ENCODE results near the gene ZGLP1.
"Not testable (repeated sequence)": the region's sequence is repeated elsewhere in the genome, so short reads cannot be mapped to it uniquely, and the experiment has no call there.

The ZGLP1 gene

DNA sequence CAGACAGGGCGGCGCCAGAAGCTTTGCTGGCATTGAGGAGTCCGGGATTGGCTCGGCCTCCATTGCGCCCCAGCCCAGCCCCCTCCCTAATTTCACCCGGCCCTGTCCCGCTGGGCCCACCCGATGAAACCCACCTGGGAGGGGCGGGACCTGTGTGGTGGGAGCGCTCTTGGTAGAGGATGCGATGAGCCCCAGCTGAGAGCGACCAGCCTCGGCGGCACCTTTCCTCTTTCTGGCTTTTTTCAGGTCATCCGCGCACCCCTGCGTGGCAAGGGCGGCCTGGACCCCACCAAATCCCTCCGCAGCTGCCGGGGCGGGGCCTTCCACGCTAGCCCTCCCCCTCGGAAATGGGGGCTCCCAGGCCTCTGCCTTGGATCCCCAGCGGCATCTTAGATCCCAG is at the start of gene ZGLP1:
Gene ZGLP1, minus strand, starts transcription at position 393 of the 400 bp plus-strand sequence.
- in situ Hi-C loops (cut with MboI; ENCODE audit: low sequenced_read_pairs): no loop called here

DNA sequence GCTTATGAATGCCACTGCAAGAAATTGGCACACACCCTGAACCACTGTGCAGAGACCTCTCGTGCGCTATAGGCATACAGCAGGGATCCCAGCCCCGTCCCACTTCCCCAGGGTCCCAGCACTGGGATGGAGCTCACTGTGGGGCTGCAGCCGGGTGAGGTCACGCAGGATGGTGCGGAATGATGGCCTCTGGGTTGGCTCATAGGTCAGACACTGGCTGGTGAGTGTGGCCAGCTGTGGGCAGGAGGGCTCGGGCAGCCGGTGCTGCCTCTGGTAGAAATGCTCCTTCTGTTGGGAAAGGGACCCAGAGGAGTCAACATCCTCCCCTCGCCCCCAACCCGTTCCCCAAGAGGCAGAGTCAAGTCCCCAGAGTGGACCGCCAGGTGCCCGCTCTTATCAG is 46.8 kb upstream of the ZGLP1 start:
- in situ Hi-C loops (cut with MboI; ENCODE audit: low sequenced_read_pairs): no loop called here

DNA sequence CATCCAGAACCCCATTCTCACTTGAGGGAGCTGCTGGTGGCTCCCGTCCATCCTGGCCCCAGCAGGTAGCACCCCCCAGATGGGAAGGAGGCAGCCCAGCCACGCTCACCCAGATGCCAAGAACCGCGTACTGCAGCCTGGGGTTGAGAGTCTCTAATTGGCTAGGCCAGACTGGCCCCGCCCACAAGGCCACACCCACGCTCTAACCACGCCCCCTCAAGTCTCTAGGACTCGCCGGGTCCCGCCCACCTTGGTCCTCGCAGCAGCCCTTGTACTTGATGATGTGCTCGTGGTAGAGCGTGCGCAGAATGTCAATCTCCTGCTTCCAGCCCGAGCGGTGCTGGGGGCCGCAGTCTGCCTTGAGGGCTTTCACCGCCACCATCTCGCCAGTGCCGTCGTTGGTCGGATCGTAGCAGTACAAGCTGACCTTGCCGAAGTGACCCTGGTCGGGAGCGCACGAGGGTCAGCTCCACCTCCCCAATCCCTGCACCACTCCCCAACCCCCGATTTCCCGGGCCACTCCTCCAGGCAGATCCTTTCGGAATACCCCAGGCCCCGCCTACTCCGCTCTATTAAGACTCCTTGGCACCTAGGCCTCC is 44.3 kb upstream of the ZGLP1 start:
- in situ Hi-C loops (cut with MboI; ENCODE audit: low sequenced_read_pairs): no loop called here

DNA sequence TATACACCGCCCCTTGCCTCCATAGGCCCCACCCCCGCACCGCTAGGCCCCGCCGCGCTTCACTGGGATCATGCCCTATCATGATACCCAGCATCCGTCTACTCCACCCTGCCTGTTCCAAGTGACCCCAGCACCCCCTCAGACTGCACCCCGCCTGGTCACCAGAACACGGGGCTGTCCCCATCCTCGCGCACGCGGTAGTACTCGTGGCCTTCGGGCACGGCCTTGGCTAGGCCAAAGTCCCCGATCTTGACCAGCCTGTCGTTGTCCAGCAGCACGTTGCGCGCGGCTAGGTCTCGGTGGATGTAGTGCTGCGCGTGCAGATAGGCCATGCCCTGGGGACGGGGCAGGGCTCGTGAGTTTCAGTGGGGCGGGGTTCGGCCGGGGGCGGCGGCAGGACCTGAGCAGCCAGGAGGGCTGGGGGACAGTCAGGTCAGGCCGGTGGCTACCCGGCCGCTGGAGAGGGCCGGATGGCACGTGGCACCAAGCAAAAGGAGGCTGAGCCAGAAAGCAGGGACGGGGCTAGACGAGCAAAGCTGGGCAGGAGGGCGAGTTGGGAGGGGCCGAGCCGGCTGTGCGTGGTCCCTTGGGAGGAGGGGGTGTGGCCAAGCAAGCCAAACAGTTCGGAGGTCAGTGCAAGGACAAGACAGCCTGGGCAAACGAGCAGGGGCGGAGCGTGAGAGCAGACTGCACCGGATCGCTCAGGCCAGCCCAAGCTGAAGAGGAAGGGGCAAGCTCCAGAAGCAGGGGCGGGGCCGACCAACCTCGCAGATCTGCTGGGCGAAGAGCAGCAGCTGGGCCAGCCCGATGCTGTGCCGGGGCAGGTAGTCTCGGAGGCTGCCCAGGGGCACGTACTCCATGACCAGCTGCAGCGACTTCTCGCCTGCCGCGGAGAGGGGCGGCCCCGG is 43.4 kb upstream of the ZGLP1 start:
- in situ Hi-C loops (cut with MboI; ENCODE audit: low sequenced_read_pairs): no loop called here

DNA sequence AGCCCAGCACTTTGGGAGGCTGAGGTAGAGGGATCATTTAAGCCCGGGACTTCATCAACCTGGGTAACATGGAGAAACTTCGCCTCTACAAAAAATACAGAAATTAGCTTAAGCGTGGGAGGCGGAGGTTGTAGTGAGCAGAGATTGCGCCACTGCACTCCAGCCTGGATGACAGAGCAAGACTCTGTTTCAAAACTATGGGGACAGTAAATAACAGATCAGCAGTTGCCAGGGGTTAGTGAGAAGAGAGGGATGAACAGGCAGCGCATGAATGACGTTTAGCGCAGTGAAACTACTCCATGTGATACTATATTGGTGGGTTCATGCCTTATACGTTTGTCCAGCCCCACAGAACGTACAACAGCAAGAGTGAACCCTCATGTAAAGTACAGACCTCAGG is 36.9 kb upstream of the ZGLP1 start:
- in situ Hi-C loops (cut with MboI; ENCODE audit: low sequenced_read_pairs): no loop called here

DNA sequence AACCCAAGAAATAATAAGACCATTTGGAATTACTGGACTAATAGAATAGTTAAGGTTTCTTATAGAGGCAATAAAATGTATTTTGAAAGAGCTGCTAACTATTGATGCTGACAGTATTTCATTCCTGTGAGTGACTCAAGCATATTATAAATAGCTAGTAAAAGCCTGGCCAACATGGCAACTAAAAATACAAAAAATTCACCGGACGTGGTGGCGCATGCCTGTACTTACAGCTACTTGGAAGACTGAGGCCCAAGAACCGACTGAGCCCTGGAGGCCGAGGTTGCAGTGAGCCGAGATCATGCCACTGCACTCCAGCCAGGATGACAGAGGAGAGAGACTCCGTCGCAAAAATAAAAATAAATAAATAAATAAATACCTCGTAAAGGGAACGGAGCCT is 35.2 kb upstream of the ZGLP1 start:
- in situ Hi-C loops (cut with MboI; ENCODE audit: low sequenced_read_pairs): no loop called here

DNA sequence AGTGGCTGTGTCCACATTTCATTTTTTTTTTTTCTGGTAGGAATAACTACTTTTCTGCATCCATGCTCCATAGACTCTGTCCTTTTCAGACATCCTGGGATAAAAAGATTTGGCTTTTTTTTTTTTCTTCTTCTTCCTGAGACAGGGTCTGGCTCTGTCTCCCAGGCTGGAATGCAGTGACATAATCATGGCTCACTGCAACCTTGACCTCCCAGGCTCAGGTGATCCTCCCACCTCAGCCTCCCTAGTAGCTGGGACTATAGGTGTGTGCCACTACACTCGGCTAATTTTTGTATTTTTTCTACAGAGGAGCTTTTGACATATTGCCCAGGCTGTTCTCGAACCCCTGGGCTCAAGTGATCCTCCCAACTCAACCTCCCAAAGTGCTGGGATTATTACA is 33.9 kb upstream of the ZGLP1 start:
- in situ Hi-C loops (cut with MboI; ENCODE audit: low sequenced_read_pairs): no loop called here

DNA sequence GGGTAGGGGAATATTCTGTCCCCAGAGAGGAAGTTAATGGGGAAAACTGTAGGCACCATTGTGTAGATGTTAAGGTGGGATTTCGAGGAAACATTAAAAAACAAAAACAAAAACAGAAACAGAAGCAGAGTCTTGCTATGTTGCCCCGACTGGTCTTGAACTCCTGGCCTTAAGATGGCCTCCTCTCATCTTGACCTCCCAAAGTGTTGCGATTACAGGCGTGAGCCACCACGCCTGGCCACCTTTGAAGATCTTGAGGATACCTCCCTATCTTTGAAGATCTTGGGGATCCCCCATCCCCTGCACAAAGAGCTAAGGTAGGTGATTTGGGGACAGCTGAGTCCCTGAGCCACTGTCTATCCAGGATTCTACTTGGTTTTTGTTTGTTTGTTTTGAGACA is 30.4 kb upstream of the ZGLP1 start:
- in situ Hi-C loops (cut with MboI; ENCODE audit: low sequenced_read_pairs): no loop called here

DNA sequence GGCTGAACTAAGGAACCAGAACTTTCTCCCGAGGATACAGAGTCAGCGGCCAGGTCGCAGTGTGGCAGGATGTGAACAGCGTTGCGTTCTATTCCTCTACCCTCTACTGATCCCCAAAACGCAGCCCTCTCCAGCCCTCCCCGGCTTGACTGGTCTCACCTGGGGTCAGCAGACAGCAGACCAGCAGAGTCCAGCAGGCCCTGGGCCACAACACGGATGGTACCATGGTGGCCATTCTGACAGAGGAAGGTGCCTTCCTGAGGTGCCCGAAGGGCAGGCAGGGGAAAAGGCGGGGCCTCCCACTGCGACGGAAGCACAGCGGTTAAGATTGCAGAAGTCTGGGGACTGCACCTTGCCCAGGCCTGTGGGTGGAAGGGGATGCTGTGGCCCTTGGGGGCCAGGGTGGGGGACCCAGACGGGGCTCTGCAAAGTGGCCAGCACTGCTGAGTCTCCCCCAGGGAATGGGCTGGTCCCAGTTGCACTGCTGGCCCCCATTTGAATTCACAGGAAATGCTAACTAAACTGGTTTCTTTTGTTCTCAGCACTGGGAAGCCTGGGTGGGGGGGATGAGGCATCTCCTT is 29.9 kb upstream of the ZGLP1 start, which contains the start of gene ICAM3:
Gene ICAM3, minus strand, starts transcription at position 245 of the 581 bp plus-strand sequence. Its CDS starts 10 bp downstream, at position 235.
- in situ Hi-C loops (cut with MboI; ENCODE audit: low sequenced_read_pairs): no loop called here

DNA sequence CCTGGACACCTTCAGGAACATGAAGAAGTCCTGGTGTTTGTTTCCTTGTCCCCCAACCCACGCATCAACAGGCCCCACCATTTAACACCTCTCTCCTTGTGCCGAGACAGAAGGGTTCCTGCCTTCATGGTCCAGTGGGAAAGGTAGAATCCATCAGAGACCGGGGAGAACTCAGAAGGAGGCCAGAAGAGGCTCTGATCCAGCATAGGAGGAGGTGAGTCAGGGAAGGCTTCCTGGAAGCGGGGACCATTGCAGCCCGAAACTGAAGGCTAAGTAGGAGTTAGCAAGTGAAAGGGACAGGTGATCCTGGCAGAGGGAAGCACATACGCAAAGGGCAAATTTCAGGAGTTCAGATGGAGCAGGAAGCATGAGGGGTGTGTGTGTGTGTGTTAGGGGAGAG is 29.3 kb upstream of the ZGLP1 start:
- in situ Hi-C loops (cut with MboI; ENCODE audit: low sequenced_read_pairs): no loop called here

DNA sequence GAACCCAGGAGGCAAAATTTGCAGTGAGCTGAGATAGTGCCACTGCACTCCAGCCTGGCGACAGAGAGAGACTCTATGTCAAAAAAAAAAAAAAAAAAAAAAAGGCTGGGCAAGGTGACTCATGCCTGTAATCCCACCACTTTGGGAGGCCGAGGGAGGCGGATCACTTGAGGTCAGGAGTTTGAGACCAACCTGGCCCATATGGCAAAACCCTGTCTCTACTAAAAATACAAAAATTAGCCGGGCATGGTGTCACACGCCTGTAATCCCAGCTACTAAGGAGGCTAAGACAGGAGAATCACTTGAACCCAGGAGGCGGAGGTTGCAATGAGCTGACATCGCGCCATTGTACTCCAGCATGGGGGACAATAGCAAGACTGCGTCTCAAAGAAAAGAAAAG is 27.1 kb upstream of the ZGLP1 start:
- in situ Hi-C loops (cut with MboI; ENCODE audit: low sequenced_read_pairs): not testable (repeated sequence)

DNA sequence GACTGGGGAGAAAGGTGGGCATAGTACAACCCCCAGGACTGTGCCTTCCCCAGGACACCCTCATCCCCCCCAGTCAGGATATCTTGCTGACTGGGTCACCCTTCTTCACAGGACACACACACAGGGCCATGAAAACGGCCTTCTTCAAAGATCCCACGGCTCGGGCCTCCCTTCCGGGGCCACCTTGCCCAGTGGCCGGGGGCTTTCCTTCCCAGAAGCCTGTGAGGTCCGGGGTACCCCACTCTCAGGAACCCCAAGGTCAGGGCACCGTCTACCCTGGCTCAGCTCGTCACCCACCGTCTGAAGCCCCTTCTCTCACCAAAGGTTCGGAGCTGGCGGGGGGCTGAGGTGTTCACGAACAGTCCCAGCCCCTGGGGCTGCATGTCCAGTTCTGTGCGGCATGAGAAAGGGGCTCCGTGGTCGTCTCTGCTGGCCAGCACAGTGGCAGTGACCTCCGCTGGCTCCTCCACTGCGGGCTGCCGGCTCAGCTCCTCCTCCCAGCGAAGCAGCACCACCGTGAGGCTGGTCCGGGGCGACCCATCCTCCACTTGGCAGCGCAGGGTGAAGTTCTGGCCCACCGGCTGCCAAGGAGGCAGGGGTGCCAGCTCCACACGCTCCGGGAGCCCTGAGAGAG is 25.9 kb upstream of the ZGLP1 start:
- in situ Hi-C loops (cut with MboI; ENCODE audit: low sequenced_read_pairs): no loop called here

DNA sequence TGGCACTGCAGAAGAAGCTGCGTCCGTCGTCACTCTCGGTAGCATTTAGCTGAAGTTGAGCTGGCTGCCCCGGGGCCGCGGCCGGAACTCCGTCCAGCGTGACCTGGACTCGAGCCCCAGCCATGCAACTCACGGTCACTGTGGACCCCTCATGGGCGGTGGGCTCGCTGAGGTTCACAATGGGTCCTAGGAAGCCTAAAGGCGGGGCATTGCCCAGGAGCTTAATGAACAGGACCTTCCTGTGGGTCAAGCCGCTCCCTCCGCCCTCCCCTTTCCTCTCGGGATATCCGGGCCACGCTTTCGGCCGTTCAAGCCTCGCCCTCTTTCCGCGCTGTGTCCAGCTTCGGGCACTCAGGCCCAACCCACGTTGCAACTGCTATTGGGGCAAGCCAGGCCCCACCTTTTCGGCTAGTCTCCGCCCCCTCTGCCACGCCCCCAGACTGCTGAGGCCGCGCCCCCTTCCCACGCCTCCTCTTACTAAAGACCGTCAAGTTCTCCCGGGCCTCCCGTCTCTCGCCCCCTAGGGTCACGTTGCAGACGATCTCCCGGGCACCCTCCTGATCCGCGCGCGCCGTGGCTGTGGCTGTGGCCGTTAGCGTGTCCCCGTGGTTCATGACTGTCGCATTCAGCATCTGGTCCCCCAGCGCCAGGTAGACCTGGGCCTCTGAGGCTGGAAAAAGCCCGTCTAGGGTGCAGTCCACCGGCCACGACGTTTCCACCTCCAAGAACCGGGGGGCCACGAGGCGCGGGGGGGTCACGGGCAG is 25.2 kb upstream of the ZGLP1 start:
- in situ Hi-C loops (cut with MboI; ENCODE audit: low sequenced_read_pairs): no loop called here

DNA sequence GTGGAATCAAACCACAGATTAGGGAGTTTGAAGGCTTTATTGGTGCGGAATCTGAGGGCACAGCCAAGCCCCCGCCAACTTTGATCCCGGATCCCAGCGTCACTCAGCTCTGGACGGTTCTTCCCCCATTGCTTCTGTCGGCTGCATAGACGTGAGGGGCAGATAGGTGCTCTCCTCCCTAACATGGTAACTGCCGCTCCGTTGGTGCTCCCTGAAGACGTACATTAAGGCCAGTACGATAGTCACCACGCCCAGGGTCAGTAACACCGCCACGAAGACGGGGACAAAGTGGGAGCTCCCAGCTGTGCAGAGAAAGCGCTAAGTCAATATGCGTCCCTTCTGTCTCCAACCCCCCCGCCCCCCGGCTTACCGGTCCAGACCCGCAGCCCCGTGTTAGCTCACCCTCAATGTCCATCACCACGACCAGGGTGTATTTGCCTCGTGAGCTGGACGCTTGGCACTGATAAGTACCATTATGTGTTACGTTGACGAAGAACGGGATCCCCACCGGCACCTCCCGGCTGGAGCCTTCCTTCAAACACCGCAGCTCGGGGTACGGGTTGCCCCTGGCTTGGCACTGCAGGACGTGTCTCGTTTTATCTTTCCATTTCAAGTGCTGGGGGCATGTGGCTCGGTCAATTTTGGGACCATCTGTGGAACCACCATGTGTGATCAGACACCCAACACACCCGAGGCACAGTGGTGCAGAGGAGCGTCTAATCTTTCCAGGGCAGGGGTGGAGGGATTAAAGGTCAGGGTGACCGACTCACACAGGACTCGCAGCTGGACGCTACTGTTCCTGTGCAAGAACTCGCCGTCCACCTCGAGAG is 24.4 kb upstream of the ZGLP1 start:
- in situ Hi-C loops (cut with MboI; ENCODE audit: low sequenced_read_pairs): no loop called here

DNA sequence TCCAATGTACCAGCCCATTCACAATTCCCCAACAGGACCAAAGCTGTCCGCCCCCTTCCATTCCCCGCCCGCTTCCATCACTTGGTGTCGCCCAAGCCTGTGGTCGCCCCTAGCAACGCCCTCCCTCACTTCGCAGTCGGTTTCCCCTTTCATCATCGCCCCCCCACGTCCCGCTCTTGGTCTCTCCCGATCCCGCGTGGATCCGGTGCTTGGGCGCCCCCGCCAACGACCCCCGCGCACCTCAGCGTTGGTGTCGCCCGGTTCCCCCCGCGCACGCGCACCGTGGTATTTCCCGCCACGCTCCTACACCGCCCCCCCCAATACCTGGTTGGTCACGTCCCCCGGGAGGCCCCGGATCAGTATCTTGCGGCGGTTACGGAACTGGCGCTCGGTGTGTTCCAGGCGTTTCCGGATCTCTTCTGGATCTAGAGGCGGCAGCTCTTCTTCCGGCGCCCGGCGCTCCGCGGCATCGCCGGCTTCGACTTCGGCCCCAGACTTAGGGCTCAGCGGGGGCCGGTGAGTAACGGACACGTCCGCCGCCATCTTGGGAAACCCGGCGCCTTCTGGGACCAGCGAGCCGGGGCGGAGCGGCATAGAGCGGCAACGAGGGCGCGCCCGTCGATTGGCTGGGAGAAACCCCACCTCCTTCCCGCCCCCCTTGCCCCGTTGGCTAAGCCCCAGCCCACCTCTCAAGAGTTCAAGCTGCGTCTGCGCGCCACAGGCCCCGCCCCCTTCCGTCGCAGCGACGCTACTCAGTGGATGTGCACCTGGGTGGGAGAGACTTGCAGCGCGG is 23.5 kb upstream of the ZGLP1 start, which contains the start of gene RAVER1:
Gene RAVER1, minus strand, starts transcription at position 565 of the 793 bp plus-strand sequence. Its CDS starts 22 bp downstream, at position 543.
- in situ Hi-C loops (cut with MboI; ENCODE audit: low sequenced_read_pairs): no loop called here

DNA sequence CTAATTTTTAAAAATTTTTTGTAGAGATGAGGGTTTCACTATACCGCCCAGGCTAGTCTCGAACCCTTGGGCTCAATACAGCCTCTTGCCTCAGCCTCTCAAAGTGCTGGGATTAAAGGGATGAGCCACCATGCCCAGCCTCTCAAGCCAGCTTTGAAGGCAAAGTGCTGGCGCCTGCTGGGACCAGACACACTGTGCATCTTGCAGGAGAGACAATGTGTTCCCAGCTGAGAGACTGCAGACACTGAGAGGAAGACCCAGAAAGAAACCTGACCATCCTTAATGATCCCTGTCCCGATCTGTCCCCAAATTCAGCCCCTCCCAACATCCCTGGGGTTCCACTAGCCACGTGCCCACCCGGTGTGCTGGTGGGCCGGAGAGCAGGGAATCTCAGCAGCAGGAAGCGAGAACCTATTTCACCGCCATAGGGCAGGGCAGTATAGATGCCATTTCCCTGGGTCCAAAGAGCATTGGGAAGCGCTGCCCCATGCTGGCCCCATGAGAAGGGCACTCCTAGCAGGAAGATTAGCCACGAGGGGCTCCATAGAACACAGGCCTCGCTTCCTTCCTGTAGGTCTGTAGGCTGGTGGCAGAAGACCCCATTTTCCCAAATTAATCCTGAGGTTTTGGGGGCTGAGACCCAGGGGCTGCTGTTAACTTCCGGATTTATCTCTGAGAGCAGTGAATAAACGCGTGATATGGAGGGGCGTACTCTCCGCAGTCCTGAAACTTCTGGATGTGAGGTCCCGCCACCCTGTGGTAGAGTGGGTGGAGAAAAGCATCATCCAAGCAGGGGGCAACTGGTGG is 22.7 kb upstream of the ZGLP1 start:
- in situ Hi-C loops (cut with MboI; ENCODE audit: low sequenced_read_pairs): no loop called here

DNA sequence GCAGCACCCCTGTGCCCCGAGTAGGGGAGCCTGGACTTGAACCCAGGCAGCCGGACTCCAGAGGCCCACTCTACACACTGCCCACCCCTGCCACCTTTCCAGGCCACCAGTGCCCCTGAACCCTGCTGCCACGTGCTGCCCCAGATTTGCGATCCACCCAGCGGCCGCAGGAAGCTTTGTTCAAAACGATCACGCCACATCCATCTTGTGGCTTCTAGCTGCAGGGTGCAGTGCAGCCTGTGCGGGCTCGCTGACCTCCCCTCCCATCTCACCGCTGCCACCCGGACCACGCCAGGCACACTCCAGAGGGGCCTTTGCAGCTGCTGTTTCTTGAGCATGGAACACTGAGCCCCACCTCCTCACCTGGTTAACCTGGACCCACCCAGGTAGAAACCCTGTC is 19.9 kb upstream of the ZGLP1 start:
- in situ Hi-C loops (cut with MboI; ENCODE audit: low sequenced_read_pairs): no loop called here

Measured in hTERT RPE-1 (cell line).